A673 (cell line): ENCODE results near the gene SLC9C2.

Experiments used
- EZH2 ChIP-seq: fragments of 200-600 bp; sonication (generic); IDR thresholded peaks from 2 replicates; pipeline ENCODE4 v1.6.1; 2017; ENCODE audit warnings: borderline replicate concordance, low read depth, mild to moderate bottlenecking, mixed read lengths, antibody characterized with exemption, low read length; ENCODE audit not compliant: poor library complexity, severe bottlenecking
- TF ChIP-seq, protein P1 (sequence below): fragments of 300-800, 200-600 bp; sonication (generic); conservative IDR thresholded peaks from 2 replicates; pipeline ENCODE4 v1.5.1; 2017; ENCODE audit warnings: low read depth, mild to moderate bottlenecking, antibody characterized with exemption, low read length, moderate library complexity, mixed read lengths

DNA sequence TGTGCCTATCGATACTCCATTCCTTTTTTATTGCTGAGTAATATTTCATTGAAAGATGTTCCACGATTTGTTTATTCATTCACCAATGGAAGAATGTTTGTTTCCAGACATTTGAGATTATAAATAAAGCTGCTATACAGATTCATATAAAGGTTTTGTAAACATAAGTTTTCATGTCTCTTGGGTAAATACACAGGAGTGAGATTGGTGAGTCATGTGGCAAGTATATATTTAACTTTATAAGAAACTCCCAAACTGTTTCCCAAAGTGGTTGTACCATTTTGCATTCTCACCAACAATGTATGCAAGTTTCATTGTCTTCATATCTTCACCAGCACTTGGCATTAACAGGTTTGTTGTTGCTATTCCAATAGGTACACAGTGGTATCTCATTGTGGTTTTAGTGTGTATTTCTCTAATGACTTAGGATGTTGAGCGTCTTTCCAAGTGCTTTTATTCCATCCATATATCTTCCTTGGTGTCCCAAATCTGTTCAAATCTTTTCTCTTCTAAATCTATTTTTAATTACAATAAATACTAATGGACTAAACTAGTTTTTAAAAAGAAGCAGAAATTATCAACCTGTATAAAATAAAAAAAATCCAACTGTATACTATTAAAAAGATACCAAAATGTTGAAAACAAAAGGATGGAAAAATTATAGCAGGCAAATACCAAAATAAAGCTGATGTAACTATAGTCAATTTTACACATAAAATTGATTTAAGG lies 6.6 kb downstream of the SLC9C2 start:
- TF ChIP-seq, protein P1, sequence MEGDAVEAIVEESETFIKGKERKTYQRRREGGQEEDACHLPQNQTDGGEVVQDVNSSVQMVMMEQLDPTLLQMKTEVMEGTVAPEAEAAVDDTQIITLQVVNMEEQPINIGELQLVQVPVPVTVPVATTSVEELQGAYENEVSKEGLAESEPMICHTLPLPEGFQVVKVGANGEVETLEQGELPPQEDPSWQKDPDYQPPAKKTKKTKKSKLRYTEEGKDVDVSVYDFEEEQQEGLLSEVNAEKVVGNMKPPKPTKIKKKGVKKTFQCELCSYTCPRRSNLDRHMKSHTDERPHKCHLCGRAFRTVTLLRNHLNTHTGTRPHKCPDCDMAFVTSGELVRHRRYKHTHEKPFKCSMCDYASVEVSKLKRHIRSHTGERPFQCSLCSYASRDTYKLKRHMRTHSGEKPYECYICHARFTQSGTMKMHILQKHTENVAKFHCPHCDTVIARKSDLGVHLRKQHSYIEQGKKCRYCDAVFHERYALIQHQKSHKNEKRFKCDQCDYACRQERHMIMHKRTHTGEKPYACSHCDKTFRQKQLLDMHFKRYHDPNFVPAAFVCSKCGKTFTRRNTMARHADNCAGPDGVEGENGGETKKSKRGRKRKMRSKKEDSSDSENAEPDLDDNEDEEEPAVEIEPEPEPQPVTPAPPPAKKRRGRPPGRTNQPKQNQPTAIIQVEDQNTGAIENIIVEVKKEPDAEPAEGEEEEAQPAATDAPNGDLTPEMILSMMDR: no peak
- TF ChIP-seq EZH2: no peak
